HL-60 (cell line): ENCODE data around the gene GPC5.

Source experiments
- DNase-seq, 2 experiments: peaks; one replicate each; pipeline ENCODE4 v3.0.0-alpha.2; 2010 to 2020; ENCODE audit warnings: low read depth in 1 of 2, low spot score in 1 of 2
- H3K27ac ChIP-seq: fragments of 250-450 bp; sonication (Bioruptor Pico); replicated peaks from 2 replicates; pipeline ENCODE4 v1.5.1; 2020; ENCODE audit warnings: mild to moderate bottlenecking, moderate library complexity
- H3K27me3 ChIP-seq: fragments of 250-450 bp; sonication (Bioruptor Pico); 2 replicates; pipeline ENCODE4 v1.5.1; 2021; ENCODE audit warnings: mild to moderate bottlenecking, moderate library complexity; ENCODE audit not compliant: insufficient read depth, poor library complexity, severe bottlenecking
- H3K4me3 ChIP-seq: replicated peaks from 2 replicates; pipeline ENCODE4 v1.5.1; 2011; ENCODE audit warnings: mild to moderate bottlenecking, control low read depth, low read length; ENCODE audit not compliant: insufficient read depth
- CTCF ChIP-seq: IDR thresholded peaks from one replicate; pipeline ENCODE4 v1.5.1; 2011; ENCODE audit warnings: low read length, control low read depth, inconsistent platforms; ENCODE audit not compliant: insufficient read depth
- GABPA ChIP-seq: IDR thresholded peaks from 2 replicates; pipeline ENCODE4 v1.6.1; 2012; ENCODE audit warnings: low read depth
- POLR2AphosphoS5 ChIP-seq: IDR thresholded peaks from 2 replicates; pipeline ENCODE4 v1.6.1; 2012; ENCODE audit warnings: low read depth
- REST ChIP-seq: IDR thresholded peaks from 2 replicates; pipeline ENCODE4 v1.6.1; 2012; ENCODE audit warnings: low read depth; ENCODE audit not compliant: insufficient replicate concordance
- SPI1 ChIP-seq: IDR thresholded peaks from 2 replicates; pipeline ENCODE4 v1.6.1; 2012; ENCODE audit warnings: low read depth, mild to moderate bottlenecking, borderline replicate concordance

Gene GPC5

GRCh38 chr13:92307752-92308151 lies 909.3 kb downstream of the GPC5 start:
- no peak overlapping the region for H3K27ac ChIP-seq
- no peaks in the 10 kb centered on the region for H3K27me3 ChIP-seq
- TF ChIP-seq SPI1 (no peak), POLR2AphosphoS5 (no peak), GABPA (no peak), CTCF (no peak), REST (no peak)
- no peak overlapping the region for H3K4me3 ChIP-seq
- no peak for DNase-seq

- Histone ChIP-seq H3K27me3 (no peaks in the 10 kb centered on the region), H3K4me3 (no peak overlapping the region), H3K27ac (no peak overlapping the region)
- no peak for DNase-seq
- no peak for TF ChIP-seq CTCF
- no peak for TF ChIP-seq POLR2AphosphoS5
- TF ChIP-seq GABPA: no peak
- no peak for TF ChIP-seq REST
- no peak for TF ChIP-seq SPI1
These were observed 914.4 kb downstream of the GPC5 start for GRCh38 chr13:92312823-92313222.

GRCh38 chr13:92313382-92313781 lies 915.0 kb downstream of the GPC5 start:
- TF ChIP-seq GABPA: no peak
- no peak for TF ChIP-seq SPI1
- no peak for TF ChIP-seq CTCF
- no peak for TF ChIP-seq POLR2AphosphoS5
- no peak for TF ChIP-seq REST
- DNase-seq: no peak

More at GRCh38 chr13:92313382-92313781, 915.0 kb downstream of the GPC5 start:
- Histone ChIP-seq H3K27me3 (no peaks in the 10 kb centered on the region), H3K4me3 (no peak overlapping the region), H3K27ac (no peak overlapping the region)
